Stimulated activated CD4-positive, alpha-beta T cell treated with anti-CD3 and anti-CD28 coated beads, Interleukin-1b, Interleukin-23, amount 100 ng/mL, for 1 hour (primary cell): ENCODE measurements around the gene STX16.

Experiments used
- DNase-seq, 2 donors: peaks; one replicate each; pipeline ENCODE4 v3.0.0-alpha.2; 2020; ENCODE audit warnings: low read depth in 2 of 2

STX16 gene

DNA sequence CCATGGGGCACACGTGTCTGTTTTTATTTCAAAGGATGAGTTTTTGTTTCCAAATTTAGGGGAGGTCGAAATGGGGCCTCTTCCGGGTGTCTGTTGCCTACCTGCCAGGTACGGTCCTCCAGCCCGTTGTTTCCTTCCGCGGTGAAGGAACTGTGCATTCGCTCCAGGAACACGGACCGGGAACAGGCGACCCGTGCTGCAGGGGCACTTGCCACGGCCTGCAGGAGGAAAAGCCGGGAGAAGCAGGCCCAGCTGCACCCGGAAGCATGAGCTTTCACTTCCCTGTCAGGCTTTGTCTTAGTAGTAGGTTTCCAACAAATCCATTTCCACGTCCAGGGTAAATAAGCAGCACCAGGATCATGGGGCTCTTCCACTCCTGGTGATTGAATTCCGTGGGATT is 24.6 kb downstream of the STX16 start:
- no peak for DNase-seq

DNA sequence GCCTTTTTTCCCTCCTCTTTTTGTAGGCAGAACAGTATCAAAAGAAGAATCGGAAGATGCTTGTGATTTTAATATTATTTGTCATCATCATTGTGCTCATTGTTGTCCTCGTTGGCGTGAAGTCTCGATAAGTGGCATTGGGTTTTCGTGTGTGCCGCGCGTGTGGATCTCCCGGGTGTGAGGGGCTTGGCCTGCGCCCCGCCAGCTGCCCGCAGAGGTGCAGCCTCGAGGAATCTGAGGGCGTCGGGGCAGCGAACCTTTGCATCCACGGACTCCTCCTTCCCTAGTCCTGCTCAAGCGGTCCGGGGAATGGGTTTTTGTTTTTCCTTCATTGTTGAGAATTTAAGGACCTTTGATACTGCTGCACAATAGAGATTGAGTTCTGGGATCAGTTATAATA is 25.1 kb downstream of the STX16 start:
- no peak for DNase-seq

DNA sequence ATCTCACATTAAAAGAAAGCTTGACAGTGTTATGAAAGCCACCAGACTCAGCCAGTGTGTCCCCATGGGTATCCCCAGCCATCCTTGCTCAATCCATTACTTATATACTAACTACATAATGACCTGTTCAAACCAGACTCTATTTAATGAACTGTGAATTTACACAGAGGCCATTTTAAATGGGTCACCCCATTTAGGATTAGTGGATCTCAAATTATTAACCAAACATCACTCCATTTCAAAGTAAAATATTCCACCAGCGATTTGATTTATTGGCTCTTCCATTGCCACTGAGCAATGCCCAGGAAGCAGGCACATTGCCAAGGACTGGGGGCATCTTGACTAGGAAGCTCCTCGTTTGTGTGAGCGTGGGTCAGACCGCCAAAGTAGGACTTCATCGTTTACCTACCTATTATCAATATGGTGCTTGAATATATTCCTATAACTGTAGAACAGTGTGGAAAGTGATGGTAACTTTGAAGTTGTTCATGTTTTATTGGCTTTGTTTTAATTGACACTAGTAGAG is 26.1 kb downstream of the STX16 start:
- DNase-seq: no peak

DNA sequence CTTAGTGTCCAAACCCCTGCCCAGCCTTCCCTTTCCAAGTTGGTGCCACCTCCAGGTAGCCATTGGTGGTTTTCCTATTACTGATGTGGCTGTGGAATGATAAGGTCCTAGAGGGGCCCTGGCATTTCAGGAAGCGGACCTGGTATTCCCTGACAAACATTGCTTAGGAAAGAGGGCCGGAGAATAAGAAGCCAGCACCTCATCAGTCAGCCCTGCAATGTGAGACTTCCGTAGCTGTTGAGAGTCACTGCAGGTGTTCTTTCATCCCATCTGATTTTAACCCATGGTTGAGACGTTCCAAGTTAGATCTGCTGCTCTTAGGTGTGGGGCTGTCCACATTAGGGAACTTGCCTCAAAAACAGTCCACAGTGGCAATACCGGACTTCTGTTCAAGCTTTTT is 26.7 kb downstream of the STX16 start:
- DNase-seq: no peak

DNA sequence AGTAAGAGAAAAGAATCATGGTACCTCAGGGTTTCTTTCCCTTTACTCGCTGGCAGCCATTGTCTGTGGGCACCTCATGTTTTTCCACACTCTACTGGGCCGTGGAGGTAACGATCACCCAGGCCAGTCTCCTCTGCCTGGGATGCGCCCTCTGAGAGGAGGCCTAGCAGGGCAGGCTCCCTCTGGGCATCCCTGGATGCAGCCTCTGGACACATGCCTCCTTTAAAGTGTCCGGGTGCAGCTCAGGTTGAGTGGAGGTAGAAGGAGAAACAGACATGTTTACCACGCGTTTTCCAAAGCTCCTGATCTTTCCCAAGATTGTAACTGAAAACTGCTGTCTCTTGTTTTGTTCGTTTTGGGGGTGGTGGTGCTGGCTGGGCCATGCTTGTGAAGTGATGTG is 27.7 kb downstream of the STX16 start:
- DNase-seq: no peak

DNA sequence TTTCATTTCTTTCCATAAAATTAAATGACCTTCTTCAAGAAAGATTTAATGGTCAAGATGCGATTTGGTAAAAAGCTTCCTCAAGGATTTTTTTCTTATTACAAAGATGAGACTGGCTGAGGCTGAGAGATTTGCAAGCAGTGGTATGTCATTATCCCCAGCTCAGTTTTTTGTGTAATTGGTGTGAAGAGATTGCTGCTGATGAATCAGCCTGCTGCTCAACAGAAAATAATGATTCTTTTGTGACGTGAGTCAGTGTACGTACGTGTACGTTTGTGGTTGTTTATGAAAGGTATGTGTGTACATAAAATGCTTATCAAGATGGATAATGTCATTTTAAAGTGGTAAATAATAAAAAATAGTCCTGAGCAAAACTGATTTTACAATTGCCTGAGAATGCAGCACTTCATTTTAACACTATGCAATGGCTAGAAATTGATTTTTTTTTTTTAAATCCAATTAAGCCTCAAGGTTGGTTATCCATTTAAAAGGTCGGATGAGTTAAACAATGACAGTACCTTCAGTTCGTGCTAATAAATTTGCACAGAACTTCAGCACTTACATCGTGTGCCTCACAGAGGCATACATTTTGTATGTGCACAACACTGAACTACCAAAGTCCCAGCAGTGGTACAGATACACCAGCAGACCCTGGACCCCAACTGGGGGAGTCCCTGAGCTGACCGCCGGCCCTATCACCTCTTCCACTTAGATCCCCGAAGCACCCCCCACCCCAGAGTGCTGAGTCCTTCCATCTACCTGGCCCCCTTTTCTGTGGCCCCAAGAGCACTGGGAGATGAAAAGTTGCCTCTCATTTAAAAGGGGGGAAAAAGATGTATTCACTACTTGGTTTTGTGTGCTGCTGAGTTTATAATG is 31.8 kb downstream of the STX16 start:
- no peak for DNase-seq

DNA sequence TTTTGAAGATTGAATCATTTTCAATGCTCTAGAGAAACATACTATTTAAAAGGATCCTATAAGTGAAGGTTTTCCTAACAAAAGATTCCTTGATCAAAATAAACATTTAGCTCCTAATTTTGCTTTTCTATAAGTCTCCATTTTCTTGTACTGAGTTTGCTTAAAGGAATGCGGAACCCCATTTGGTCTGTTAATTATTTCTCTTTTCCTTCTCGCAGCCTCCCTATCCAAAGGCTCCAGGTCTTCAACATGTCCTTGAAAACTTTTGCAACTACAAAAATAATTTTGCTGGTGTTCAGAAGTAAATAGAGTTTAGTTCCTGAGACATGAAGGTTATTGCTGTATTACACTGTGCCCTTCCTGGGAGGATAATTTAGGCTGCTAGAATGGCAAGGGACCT is 33.2 kb downstream of the STX16 start:
- DNase-seq: no peak

DNA sequence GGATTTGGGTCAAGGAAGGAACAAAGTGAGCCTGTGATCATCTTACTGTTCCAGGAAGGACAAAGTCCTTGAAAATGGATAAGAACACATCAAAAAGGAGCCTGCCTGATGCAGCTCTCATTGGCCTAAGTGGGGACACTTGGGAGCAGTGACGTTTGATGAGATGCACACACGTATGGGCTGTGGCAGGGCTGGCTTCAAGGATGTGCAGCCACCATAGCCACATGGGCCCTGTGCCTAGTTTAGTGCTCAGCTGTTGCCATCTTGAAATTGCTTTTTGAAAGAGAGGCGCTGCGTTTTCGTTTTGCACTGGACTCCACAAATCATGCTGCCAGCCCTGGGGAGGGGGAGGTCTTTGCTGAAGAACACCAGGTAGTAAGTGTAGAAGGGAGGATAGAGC is 34.9 kb downstream of the STX16 start:
- DNase-seq: no peak

DNA sequence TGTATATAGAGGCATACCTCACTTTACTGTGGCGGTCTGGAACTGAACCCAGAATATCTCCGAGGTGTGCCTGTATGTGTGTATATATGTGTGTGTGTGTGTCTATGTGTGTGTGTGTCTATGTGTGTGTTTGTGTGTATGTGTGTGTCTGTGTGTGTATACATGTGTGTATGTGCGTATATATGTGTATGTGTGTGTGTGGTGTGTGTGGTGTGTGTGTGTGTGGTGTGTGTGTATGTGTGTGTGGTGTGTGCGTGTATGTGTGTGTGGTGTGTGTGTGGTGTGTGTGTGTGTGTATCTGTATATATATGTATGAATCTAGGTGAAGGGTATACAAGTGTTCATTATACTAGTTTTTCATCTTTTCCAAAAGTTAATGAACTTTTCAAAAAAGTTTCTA is 37.3 kb downstream of the STX16 start:
- no peak for DNase-seq

DNA sequence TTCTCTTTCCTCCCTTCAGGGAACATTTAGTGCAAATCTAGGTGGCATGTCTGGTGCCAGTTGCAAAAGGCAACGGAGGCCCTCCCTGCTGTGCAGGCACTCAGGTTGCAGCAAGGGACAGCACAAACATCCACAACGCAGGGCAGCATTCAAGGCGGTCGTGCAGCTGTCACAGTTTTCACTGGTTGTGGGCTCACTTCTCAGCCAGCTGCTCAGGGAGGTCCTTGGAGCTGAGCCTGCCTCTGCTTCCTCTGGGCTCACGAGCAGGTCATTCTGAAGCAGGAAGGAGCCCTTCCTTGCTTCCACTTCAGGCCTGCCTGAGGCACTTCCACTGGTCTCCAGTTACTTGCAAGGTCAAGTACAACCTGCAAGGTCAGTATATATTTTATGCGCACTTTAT is 37.8 kb downstream of the STX16 start:
- no peak for DNase-seq

DNA sequence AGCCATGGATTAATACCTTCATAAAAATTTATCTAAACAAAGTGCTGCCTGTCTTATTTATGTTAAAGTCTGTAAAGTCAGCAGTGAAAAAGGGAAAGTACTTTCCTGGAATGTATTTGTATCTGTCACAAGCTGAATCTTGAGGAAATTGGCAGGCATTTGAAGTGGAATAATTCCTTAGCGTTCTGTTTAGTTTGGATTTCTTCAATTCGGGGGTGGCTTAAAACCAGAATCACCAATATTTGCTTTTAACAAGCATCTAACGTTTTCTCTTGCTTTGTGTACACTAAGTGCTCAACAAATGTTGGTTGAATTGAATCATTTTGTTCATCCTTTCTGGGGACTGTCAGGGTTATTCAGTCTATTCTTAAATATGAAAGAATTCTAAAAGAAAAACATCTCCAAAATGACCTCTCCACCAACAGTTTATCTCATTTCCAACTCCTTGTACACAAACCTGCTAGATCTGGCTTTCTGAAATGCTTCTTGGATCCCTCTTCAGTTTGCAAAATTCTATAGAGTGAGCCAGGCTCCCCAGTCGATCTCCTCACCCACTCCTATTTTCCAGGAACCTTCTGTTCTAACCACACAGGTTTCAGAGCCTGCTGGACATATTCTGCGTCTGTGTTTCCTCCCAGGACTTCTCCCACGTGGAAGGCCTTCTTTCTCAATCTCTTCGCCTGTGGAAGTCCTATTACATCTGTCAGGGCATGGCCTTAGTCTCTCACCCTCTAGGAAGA is 39.5 kb downstream of the STX16 start:
- DNase-seq: no peak

DNA sequence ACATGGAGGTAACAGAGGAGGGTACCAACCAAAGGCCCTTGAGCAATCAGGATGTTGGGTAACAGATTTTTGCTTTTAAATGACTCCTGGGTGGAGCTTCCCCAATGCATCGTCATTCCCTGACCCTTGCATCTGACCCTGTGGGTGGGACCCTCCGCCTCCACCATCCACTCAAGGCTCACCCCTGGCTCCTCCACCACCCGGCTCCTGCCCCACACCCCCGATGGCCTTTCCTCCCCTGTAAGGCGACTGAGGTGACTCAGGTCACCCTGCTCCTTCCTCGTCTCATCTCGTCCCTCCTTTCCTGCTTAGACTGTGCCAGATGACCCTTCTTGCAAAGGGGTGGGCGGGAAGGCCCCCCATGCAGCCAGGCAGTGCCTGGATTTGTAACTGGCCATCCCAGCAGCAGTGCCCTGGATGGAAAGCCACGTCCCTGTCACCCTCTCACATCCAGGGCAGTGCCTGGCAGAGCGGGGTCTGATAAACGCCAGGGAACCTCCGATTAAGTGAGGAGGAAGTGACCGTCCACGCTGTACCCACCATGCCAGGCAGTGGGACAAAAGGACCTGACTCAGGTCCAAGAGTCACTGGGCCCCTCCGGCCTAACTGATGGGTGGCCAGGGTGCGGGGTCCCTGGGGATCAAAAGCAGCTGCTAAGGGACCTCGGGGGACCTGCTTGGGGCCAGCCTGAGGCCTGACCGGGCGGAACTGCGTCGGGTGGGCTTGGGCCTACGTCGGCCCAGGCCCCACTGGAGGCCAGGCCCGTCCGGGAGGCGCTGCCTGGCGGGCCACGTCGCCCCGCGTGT is 40.9 kb downstream of the STX16 start:
- DNase-seq: no peak

DNA sequence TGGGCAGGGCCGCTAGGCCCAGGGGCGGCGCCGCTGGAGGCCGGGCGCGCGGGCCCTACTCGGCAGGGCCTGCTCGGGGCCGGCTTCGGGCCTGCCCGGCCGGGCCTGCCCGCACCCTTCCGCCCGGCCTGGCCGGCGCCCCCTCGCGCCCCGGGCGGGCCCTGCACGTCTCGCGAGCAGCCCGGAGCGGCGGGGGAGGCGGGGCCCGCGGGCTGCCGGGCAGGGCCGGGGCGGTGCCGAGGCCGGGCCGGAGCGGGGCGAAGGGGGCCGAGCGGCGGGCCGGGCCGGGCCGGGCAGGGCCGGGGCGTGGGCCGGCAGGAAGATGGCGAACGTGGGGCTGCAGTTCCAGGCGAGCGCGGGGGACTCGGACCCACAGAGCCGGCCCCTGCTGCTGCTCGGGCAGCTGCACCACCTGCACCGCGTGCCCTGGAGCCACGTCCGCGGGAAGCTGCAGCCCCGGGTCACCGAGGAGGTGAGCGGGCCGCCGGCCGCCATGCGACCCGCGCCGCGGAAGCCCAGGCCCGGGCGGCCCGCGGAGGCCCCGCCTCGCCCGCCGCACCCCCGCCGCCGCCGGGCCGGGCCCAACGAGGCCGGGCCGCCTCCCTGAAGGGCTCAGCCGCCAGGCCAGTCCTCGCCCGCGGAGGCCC is 41.6 kb downstream of the STX16 start, which contains the start of gene NPEPL1:
Gene NPEPL1, plus strand, starts transcription at position 222 of the 647 bp plus-strand sequence. Its CDS starts 101 bp downstream, at position 323.
- DNase-seq: peak; percentile 21 to 56

DNA sequence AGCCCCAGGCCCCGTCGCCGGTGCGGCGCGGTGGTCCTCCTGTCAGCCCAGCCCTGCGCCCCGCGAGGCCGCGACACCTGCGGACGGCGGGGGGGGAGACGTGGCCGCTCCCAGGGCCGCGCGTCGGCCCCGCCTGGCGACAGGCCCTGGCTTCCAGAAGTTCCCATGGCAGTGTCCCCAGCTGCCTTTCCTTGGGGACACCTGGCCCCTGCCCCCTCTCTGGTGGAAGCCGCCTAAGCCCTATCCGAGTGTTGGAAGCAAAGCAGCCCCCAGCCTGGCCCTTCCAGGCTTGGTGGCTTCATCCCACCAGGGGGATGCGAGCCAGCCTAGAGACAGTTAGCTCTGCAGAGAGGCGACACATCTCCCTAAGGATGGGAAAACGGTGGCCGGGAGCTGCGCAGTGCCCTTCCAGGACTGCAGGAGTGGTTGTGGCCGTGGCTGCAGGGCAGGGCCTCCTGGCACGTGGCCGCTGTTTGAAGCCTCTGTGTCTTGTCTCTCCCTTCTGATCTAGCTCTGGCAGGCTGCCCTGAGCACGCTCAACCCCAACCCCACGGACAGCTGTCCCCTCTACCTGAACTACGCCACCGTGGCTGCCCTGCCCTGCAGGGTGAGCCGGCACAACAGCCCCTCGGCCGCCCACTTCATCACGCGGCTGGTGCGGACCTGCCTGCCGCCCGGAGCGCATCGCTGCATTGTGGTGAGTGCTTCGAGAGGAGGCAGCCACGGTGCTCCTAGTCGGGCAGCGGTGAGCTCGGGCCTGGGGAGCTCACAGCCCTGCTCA is 42.3 kb downstream of the STX16 start:
- DNase-seq: no peak

DNA sequence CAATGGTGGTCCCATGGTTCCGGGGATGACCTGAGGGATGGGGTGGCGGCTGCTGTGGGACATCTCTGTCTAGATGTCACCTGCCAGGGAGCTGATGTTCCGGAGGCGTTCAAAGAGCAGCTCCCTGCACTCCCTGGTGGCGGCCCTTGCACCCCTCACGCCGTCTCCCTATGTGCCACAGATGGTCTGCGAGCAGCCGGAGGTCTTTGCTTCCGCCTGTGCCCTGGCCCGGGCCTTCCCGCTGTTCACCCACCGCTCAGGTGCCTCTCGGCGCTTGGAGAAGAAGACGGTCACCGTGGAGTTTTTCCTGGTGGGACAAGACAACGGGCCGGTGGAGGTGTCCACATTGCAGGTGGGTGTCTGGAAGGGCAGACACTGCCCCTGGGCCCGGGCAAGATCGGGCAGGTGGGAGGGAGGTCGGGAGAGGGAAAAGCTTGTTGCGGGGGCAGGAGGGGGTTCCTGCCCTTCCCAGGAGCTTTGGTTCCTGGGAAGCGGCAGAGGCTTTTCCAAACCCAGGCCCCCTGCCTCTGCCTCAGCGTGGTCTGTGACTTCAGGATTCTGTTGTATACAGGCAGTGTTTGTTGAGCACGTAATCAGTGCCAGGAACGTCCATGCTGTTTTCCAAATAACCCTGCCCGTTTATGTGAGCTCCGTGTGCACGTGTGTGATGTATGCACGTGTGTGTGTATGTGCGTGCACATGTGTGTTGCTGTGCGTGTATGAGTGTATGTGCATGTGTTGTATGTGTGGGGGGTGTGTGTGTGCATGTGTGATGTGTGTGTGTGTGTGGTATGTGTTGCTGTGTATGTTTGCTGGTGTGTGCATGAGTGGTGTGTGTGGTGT is 43.4 kb downstream of the STX16 start:
- DNase-seq: no peak

DNA sequence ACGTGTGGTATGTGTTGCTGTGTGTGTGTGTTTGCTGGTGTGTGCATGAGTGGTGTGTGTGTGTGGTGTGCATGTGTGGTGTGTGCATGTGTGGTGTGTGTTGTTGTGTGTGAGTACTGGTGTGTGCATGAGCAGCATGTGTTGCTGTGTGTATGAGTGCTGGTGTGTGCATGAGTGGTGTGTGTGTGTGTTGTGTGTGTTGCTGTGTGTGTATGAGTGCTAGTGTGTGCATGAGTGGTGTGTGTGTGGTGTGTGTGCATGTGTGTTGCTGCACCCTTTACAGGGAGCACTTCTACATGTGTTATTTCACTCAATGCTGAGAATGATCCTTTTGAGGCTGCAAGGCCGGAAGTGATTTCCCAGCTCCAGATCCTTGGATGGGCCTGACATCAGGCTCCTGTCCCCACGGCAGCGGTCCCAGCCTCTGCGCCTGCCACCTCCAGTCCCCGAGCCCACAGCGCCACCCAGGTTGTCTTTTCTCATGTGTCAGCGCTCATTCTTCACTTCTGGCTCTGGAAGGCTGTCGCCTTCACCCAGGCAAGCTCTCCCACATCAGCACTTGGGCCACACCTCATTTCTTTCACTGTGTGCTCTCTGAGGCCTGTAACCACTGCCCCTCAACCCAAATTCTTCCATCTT is 44.1 kb downstream of the STX16 start:
- no peak for DNase-seq

DNA sequence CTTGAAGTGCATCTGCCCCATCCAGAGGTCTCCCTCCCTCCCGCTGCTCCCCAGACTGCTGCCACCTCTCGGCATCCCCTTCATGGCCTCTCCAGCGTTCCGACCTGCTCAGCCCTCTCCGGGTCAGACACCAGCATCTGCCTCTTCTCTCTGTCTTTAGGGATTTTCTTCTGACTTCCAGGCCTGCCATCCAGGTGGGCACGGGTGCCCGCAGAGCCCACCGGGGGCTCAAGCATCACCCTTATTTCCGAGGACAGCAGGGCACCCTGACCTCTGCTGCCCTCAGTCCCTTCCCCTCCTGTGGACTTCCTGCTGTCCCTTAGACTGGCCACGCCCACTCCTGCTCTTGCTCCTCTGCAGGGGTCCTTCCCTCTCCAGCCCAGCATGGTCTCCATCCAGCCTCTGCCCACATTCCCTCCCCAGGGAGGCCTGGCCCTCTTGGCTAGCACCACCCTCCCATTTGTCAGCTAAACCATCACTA is 44.9 kb downstream of the STX16 start:
- DNase-seq: no peak

DNA sequence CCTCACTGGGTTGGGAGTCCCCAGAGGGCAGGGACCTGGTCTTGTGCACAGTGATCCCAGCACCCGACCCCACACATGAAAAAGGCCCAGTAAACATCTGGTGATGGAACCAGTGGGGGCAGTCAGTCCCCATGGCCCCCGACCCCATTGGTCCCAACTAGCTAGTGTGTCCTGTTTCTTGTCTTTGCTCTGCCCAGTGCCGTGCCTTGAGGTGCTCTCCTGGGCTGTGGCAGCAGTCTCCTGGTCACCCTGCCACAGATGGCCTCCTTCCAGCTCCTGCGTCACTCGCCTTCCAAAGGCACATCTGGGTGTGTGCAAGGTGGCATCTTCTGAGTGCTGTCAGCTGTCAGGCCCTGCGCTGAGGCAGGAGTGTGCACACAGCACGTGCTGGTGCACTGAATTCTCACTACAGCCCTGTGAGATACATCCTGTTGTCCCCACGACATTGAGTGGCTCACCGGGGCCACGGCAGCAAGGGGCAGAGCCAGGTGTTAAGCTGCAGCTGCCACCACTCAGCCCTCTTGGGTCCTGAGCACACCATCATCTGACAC is 45.4 kb downstream of the STX16 start:
- no peak for DNase-seq
